GM12878 (cell line): ENCODE measurements around the gene ACSS1. TPM values are rescaled to one million over a fixed set of nuclear protein-coding genes. Genes with fewer than 3 reads are reported as not detected.

Experiments
- ATAC-seq: fragments of 200-7000 bp; cut with Tn5 transposase; 3 replicates; pipeline ENCODE4 v1.9.1; 2020; ENCODE audit warnings: mild to moderate bottlenecking, moderate library complexity
- BruUV-seq: library from RNA; stranded (reverse); fragments of 400-500 nt; replicated peaks from 2 replicates; lab custom pipeline; 2021; lab: Mats Ljungman, UMichigan
- CTCF ChIA-PET: fragments of 300-600 bp; sonication (Branson Sonifier 250); formaldehyde crosslinking; extraction: SDS; loops from one replicate; lab custom pipeline; 2021; ENCODE audit warnings: inconsistent platforms; lab: Yijun Ruan, JAX
- POLR2A ChIA-PET: fragments of 350-600 bp; formaldehyde crosslinking; extraction: SDS; loops from one replicate; lab custom pipeline; 2021; ENCODE audit warnings: inconsistent platforms; lab: Charles Lee
- RAD21 ChIA-PET: fragments of 300-600 bp; sonication (Branson Sonifier 250); formaldehyde crosslinking; loops from one replicate; lab custom pipeline; 2023; ENCODE audit warnings: antibody characterized with exemption; ENCODE audit not compliant: unreplicated experiment; lab: Charles Lee
- SMC1A ChIA-PET: fragments of 300-600 bp; sonication (Branson Sonifier 250); formaldehyde crosslinking; loops from one replicate; lab custom pipeline; 2023; ENCODE audit not compliant: unreplicated experiment, uncharacterized antibody; lab: Charles Lee
- DNase-seq: peaks from one replicate; pipeline ENCODE4 v3.0.0-alpha.2; 2011; ENCODE audit warnings: low read depth, low spot score
- FAIRE-seq: peaks from 3 replicates; lab custom pipeline; 2011; peaks lifted over from hg19 to GRCh38; lab: Jason Lieb, UNC
- H2AFZ ChIP-seq: 2 replicates; pipeline ENCODE4 v1.6.0; 2011; ENCODE audit warnings: low read depth, low read length, control low read depth; ENCODE audit not compliant: control insufficient read depth
- H3K27ac ChIP-seq: 2 replicates; pipeline ENCODE4 v1.5.1; 2011; ENCODE audit warnings: control low read depth; ENCODE audit not compliant: control insufficient read depth, insufficient read depth
- H3K27me3 ChIP-seq, 2 experiments: replicated peaks in 1 of 2; 2 replicates each; pipeline versions ENCODE4 v1.6.0 to v1.6.1; 2011; ENCODE audit warnings: low read length in 1 of 2; ENCODE audit not compliant: control insufficient read depth in 2 of 2, insufficient read depth in 2 of 2
- H3K36me3 ChIP-seq, 2 experiments: 2 replicates each; pipeline ENCODE4 v1.5.1; 2011; ENCODE audit warnings: low read length in 1 of 2; ENCODE audit not compliant: control insufficient read depth in 2 of 2, insufficient read depth in 2 of 2
- H3K4me1 ChIP-seq: 2 replicates; pipeline ENCODE4 v1.6.1; 2011; ENCODE audit warnings: mild to moderate bottlenecking, low read length, moderate library complexity, mixed read lengths; ENCODE audit not compliant: control insufficient read depth, insufficient read depth
- H3K4me2 ChIP-seq: 2 replicates; pipeline ENCODE4 v1.6.0; 2011; ENCODE audit warnings: control low read depth; ENCODE audit not compliant: control insufficient read depth, insufficient read depth
- H3K4me3 ChIP-seq: fragments of 200-600 bp; sonication (generic); 2 replicates; pipeline ENCODE4 v1.5.1; 2016
- H3K79me2 ChIP-seq: 2 replicates; pipeline ENCODE4 v1.6.0; 2011; ENCODE audit warnings: low read length; ENCODE audit not compliant: control insufficient read depth, insufficient read depth
- H3K9ac ChIP-seq: 2 replicates; pipeline ENCODE4 v1.8.0; 2011; ENCODE audit warnings: low read length, control low read depth, mixed read lengths; ENCODE audit not compliant: control insufficient read depth, insufficient read depth
- H3K9me3 ChIP-seq: replicated peaks from 3 replicates; pipeline ENCODE4 v1.5.1; 2011; ENCODE audit warnings: mild to moderate bottlenecking, low read length; ENCODE audit not compliant: control insufficient read depth, insufficient read depth
- H4K20me1 ChIP-seq: 2 replicates; pipeline ENCODE4 v1.6.0; 2011; ENCODE audit not compliant: control insufficient read depth, insufficient read depth
- ASH2L ChIP-seq: fragments of 300-600, 200-600 bp; sonication (generic); IDR thresholded peaks from 2 replicates; pipeline ENCODE4 v1.6.1; 2017; ENCODE audit warnings: low read depth, mild to moderate bottlenecking, borderline replicate concordance
- CBX3 ChIP-seq: fragments of 200-600 bp; sonication (generic); IDR thresholded peaks from 2 replicates; pipeline ENCODE4 v1.6.1; 2016; ENCODE audit warnings: low read depth, borderline replicate concordance
- CREM ChIP-seq: IDR thresholded peaks from 2 replicates; pipeline ENCODE4 v1.6.1; 2014; ENCODE audit warnings: antibody characterized with exemption, low read depth
- HDAC2 ChIP-seq: fragments of 200-600 bp; sonication (generic); IDR thresholded peaks from 2 replicates; pipeline ENCODE4 v1.6.1; 2017
- HDGF ChIP-seq: fragments of 450-650 bp; IDR thresholded peaks from 2 replicates; pipeline ENCODE4 v1.6.1; 2016; ENCODE audit warnings: antibody characterized with exemption
- KDM1A ChIP-seq: fragments of 200-600 bp; sonication (generic); IDR thresholded peaks from 2 replicates; pipeline ENCODE4 v1.6.1; 2016; ENCODE audit warnings: borderline replicate concordance
- MTA2 ChIP-seq: fragments of 450-650 bp; IDR thresholded peaks from 2 replicates; pipeline ENCODE4 v1.6.1; 2016; ENCODE audit warnings: low read depth, mild to moderate bottlenecking, moderate library complexity
- MYB ChIP-seq: fragments of 150-350 bp; IDR thresholded peaks from 2 replicates; pipeline ENCODE4 v1.6.1; 2014; ENCODE audit warnings: mild to moderate bottlenecking, low read depth, low read length, borderline replicate concordance
- POLR2AphosphoS5 ChIP-seq: IDR thresholded peaks from 2 replicates; pipeline ENCODE4 v1.6.1; 2011; ENCODE audit warnings: mild to moderate bottlenecking, low read length, inconsistent platforms
- SIX5 ChIP-seq: IDR thresholded peaks from 2 replicates; pipeline ENCODE4 v1.6.1; 2011; ENCODE audit warnings: mild to moderate bottlenecking, low read depth, low read length, moderate library complexity; ENCODE audit not compliant: severe bottlenecking
- SKIL ChIP-seq: fragments of 450-650 bp; IDR thresholded peaks from 2 replicates; pipeline ENCODE4 v1.6.1; 2017; ENCODE audit warnings: mild to moderate bottlenecking, low read depth, inconsistent platforms; ENCODE audit not compliant: poor library complexity, severe bottlenecking
- SMAD5 ChIP-seq: IDR thresholded peaks from 2 replicates; pipeline ENCODE4 v1.6.1; 2016; ENCODE audit warnings: antibody characterized with exemption, low read depth
- WGBS: methylation state at CpG from one replicate; pipeline ENCODE4 v1.1.6; 2016; ENCODE audit warnings: low lambda C conversion rate; ENCODE audit not compliant: insufficient replicate concordance, insufficient coverage; ENCODE audit errors: missing lambda C conversion rate; 5-methylcytosine and 5-hydroxymethylcytosine counted together
- in situ Hi-C: fragments of 300-500 bp; cut with MboI; formaldehyde crosslinking; loops from 9 replicates; pipeline ENCODE4 v1.14.3; 2018; ENCODE audit warnings: mixed read lengths
- intact Hi-C: fragments of 100-400 bp; cut with micrococcal nuclease; formaldehyde crosslinking; loops from one replicate; pipeline ENCODE4 v1.14.2; 2022; ENCODE audit not compliant: unreplicated experiment
- polyA plus RNA-seq, 11 experiments: library from polyadenylated mRNA; depleted of rRNA in 4 of 11; unstranded in 6 of 11; stranded (reverse) in 5 of 11; fragments of >200 nt; fragmentation: Nextera tagmentation in 4 of 11; fragmentation: Illumina TruSeq in 1 of 11; extraction: Ambion mirVana in 4 of 11; extraction: Trizol in 1 of 11; gene quantifications; 1 replicate in 1 of 11; 2 replicates in 10 of 11; pipeline versions ENCODE4 v1.2.1 to v1.2.3, GENCODE V29; 2011 to 2016; ENCODE audit warnings: inconsistent platforms in 2 of 11, missing spikeins in 2 of 11, low read depth in 1 of 11
- total RNA-seq, 4 experiments: library from RNA; depleted of rRNA in 3 of 4; stranded (reverse); fragments of >200 nt in 3 of 4; fragmentation: Illumina TruSeq in 1 of 4; extraction: Trizol in 1 of 4; gene quantifications; 2 replicates each; pipeline versions ENCODE4 v1.2.1 to v1.2.3, GENCODE V29; 2013 to 2021
- TF ChIP-seq, protein P1 (sequence below): fragments of 450-650 bp; formaldehyde crosslinking; IDR thresholded peaks from 2 replicates; pipeline ENCODE4 v1.4.0; 2020; ENCODE audit warnings: mild to moderate bottlenecking, moderate library complexity
- TF ChIP-seq, protein P2 (sequence below): IDR thresholded peaks from 2 replicates; pipeline ENCODE4 v1.6.1; 2011; ENCODE audit warnings: borderline replicate concordance, low read depth, mild to moderate bottlenecking, moderate library complexity, low read length; ENCODE audit not compliant: insufficient read depth, poor library complexity, severe bottlenecking

The ACSS1 gene
- total and polyA plus RNA-seq, 10 of the 15 experiments (the other 5 are each of a cell fraction or from before 2014, with no cell fraction given): 1.3 to 44.9 (median 31.1) TPM

DNA sequence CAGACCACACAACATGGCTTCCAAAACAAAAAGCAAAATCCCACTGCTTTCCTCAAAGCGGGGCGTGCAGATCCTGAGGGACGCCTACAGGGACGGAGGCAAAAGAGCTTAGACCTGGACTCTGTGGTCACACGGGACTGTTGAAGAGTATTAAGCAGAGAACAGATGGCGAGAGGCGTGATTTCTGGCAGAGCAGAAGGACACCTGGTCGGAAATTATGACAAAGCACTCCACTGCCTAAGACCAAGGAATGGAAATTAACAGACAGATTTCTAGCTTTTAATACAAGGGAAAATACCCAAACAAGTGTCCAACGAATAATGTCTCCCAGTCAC, 93.5 kb downstream of the ACSS1 start (continued):
- no peak for TF ChIP-seq KDM1A
- TF ChIP-seq, protein P1, sequence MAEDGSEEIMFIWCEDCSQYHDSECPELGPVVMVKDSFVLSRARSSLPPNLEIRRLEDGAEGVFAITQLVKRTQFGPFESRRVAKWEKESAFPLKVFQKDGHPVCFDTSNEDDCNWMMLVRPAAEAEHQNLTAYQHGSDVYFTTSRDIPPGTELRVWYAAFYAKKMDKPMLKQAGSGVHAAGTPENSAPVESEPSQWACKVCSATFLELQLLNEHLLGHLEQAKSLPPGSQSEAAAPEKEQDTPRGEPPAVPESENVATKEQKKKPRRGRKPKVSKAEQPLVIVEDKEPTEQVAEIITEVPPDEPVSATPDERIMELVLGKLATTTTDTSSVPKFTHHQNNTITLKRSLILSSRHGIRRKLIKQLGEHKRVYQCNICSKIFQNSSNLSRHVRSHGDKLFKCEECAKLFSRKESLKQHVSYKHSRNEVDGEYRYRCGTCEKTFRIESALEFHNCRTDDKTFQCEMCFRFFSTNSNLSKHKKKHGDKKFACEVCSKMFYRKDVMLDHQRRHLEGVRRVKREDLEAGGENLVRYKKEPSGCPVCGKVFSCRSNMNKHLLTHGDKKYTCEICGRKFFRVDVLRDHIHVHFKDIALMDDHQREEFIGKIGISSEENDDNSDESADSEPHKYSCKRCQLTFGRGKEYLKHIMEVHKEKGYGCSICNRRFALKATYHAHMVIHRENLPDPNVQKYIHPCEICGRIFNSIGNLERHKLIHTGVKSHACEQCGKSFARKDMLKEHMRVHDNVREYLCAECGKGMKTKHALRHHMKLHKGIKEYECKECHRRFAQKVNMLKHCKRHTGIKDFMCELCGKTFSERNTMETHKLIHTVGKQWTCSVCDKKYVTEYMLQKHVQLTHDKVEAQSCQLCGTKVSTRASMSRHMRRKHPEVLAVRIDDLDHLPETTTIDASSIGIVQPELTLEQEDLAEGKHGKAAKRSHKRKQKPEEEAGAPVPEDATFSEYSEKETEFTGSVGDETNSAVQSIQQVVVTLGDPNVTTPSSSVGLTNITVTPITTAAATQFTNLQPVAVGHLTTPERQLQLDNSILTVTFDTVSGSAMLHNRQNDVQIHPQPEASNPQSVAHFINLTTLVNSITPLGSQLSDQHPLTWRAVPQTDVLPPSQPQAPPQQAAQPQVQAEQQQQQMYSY: no peak
- TF ChIP-seq MTA2: no peak
- TF ChIP-seq SIX5: no peak
- TF ChIP-seq CBX3: no peak

DNA sequence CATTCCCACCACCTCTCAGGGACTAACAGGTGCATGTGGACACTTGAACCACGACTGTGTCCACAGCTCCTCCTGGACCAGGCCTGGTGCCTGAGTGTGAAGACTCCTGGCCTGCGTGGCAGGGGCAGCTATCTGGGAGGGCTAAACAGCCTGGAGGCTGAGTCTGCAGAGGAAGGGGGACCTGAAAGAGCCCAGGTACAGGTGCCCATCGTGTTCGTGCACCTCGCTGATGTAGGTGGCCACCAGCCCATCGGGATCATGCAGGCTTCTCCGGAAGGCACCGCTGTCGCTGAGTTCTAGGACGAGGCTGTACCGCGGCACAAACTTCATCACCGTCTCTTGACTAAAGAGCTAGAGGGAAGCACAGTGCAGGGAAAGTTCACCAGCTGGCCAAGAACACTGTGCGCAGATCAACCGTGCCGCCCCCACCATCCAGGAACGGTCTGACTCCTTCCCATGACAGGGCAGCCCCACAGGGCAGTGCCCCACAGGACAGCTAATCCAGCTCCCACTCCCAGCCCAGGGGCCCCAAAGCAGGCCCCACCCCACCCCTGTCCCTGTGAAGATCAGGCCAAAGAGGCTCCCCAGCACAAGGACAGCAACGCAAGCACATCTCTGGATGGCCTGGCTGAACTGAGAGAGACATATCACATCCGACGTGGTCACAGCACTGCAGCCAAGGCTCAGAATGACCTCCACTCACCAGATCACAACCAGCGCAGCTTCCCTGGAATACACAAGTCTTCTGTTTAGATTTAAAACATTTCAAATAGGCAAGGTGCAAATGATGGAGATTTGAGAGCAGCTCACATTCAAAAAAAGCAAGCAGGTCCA, 94.0 kb downstream of the ACSS1 start:
- H3K4me3 ChIP-seq: no peak overlapping the region
- SMC1A ChIA-PET: no interaction called here
- no peak for ATAC-seq
- no peak overlapping the region for H3K27ac ChIP-seq
- RAD21 ChIA-PET: no interaction called here
- WGBS: 94% methylated on average over 13 of the region's 21 CpGs
- POLR2A ChIA-PET: no interaction called here
- no peaks in the 10 kb centered on the region for H3K27me3 ChIP-seq
- no peak overlapping the region for H3K9ac ChIP-seq
- peaks cover 13 to 20% of the 10 kb centered on the region in 2 experiments; a peak in 3 of 4 replicates for H3K36me3 ChIP-seq
- H3K79me2 ChIP-seq: no peaks in the 10 kb centered on the region
- H3K9me3 ChIP-seq: no peaks in the 10 kb centered on the region
- no peaks in the 10 kb centered on the region for H4K20me1 ChIP-seq
- DNase-seq: no peak
- no TSS peak for BruUV-seq
- intact Hi-C loops (no loop called here), in situ Hi-C loops (no loop called here)
- CTCF ChIA-PET: no interaction called here
- FAIRE-seq: no peak
- no peaks in the 10 kb centered on the region for H3K4me1 ChIP-seq
- no peak overlapping the region for H2AFZ ChIP-seq
- H3K4me2 ChIP-seq: no peak overlapping the region
- TF ChIP-seq HDAC2 (no peak), CREM (no peak), SKIL (no peak), MYB (no peak), HDGF (no peak), POLR2AphosphoS5 (no peak), SMAD5 (no peak), ASH2L (no peak)
- TF ChIP-seq, protein P2, sequence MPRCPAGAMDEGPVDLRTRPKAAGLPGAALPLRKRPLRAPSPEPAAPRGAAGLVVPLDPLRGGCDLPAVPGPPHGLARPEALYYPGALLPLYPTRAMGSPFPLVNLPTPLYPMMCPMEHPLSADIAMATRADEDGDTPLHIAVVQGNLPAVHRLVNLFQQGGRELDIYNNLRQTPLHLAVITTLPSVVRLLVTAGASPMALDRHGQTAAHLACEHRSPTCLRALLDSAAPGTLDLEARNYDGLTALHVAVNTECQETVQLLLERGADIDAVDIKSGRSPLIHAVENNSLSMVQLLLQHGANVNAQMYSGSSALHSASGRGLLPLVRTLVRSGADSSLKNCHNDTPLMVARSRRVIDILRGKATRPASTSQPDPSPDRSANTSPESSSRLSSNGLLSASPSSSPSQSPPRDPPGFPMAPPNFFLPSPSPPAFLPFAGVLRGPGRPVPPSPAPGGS: no peak
